HEK293T (cell line): Measurements from ENCODE around the gene SIK2.
"Not testable (repeated sequence)": the region's sequence is repeated elsewhere in the genome, so short reads cannot be mapped to it uniquely, and the experiment has no call there.

Experiments
- CTCF ChIA-PET: fragments of 350-600 bp; formaldehyde crosslinking; extraction: SDS; loops from one replicate; lab custom pipeline; 2021; ENCODE audit warnings: antibody characterized with exemption, inconsistent platforms; lab: Yijun Ruan, JAX
- POLR2A ChIA-PET: fragments of 350-600 bp; formaldehyde crosslinking; extraction: SDS; loops from one replicate; lab custom pipeline; 2020; ENCODE audit warnings: antibody characterized with exemption, inconsistent platforms; lab: Yijun Ruan, JAX
- DNase-seq: peaks from one replicate; pipeline ENCODE4 v3.0.0; 2012; ENCODE audit warnings: mixed read lengths; ENCODE audit errors: extremely low spot score
- ARNT ChIP-seq: fragments of 450-650 bp; IDR thresholded peaks from 2 replicates; pipeline ENCODE4 v1.6.1; 2017; ENCODE audit warnings: mild to moderate bottlenecking
- BHLHE40 ChIP-seq: fragments of 450-650 bp; IDR thresholded peaks from 2 replicates; pipeline ENCODE4 v1.6.1; 2016; ENCODE audit warnings: mild to moderate bottlenecking, moderate library complexity, borderline replicate concordance
- CTBP1 ChIP-seq: fragments of 450-650 bp; IDR thresholded peaks from 2 replicates; pipeline ENCODE4 v1.6.1; 2016; ENCODE audit warnings: borderline replicate concordance
- ELF4 ChIP-seq: fragments of 450-650 bp; IDR thresholded peaks from 2 replicates; pipeline ENCODE4 v1.6.1; 2017; ENCODE audit warnings: antibody characterized with exemption
- FOXA1 ChIP-seq: fragments of 450-650 bp; IDR thresholded peaks from 2 replicates; pipeline ENCODE4 v1.6.1; 2016; ENCODE audit warnings: mild to moderate bottlenecking
- FOXK2 ChIP-seq: fragments of 450-650 bp; IDR thresholded peaks from 2 replicates; pipeline ENCODE4 v1.6.1; 2016; ENCODE audit warnings: mild to moderate bottlenecking
- FOXM1 ChIP-seq: fragments of 450-650 bp; IDR thresholded peaks from 2 replicates; pipeline ENCODE4 v1.6.1; 2017; ENCODE audit warnings: mild to moderate bottlenecking, borderline replicate concordance
- HDGF ChIP-seq: fragments of 450-650 bp; IDR thresholded peaks from 2 replicates; pipeline ENCODE4 v1.6.1; 2017; ENCODE audit warnings: antibody characterized with exemption, borderline replicate concordance
- L3MBTL2 ChIP-seq: fragments of 450-650 bp; conservative IDR thresholded peaks from 2 replicates; pipeline ENCODE4 v1.6.1; 2016; ENCODE audit warnings: mild to moderate bottlenecking
- LEF1 ChIP-seq: fragments of 450-650 bp; IDR thresholded peaks from 2 replicates; pipeline ENCODE4 v1.6.1; 2017; ENCODE audit warnings: mild to moderate bottlenecking, borderline replicate concordance
- NFRKB ChIP-seq: fragments of 450-650 bp; IDR thresholded peaks from 2 replicates; pipeline ENCODE4 v1.6.1; 2016; ENCODE audit warnings: mild to moderate bottlenecking, moderate library complexity
- SP1 ChIP-seq: fragments of 450-650 bp; IDR thresholded peaks from 2 replicates; pipeline ENCODE4 v1.6.1; 2017
- SUZ12 ChIP-seq: fragments of 450-650 bp; IDR thresholded peaks from 2 replicates; pipeline ENCODE4 v1.6.1; 2016; ENCODE audit warnings: mild to moderate bottlenecking
- TARDBP ChIP-seq: fragments of 450-650 bp; IDR thresholded peaks from 2 replicates; pipeline ENCODE4 v1.6.1; 2016
- ZNF384 ChIP-seq: fragments of 450-650 bp; IDR thresholded peaks from 2 replicates; pipeline ENCODE4 v1.6.1; 2016
- TF ChIP-seq, protein P1 (sequence below): fragments of 450-650 bp; IDR thresholded peaks from 2 replicates; pipeline ENCODE4 v1.6.1; 2016

The SIK2 gene

DNA sequence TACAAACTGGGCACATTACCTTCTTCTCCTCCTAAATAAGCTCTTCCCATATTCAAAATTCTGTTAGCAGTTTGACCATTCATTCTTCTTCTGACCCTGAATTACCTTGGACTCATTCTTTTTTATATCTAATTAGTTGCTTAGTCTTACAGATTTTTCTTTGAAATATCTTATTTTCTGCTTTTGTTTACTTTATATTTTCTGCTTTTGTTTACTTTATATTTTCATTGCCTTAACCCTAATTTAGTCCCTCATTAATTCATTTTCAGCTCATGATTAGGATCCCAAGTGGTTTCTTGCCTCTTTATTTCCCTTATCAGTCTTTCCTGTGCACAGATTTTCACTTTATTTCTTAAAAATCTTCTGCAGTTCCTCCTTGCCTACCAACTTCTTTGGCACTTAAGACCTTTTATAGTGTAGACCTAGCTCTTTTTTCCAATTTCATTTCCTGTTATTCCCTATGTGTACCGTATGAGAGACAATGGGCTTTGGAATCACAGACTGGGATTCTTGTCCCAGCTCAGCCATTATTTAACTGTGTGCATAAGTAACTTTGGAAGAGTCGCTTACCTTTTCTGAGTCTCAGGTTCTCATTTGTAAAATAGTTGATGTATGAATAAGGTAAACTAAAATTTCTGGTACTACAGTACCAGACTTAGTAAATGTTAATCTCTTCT lies 39.2 kb downstream of the SIK2 start:
- ChIA-PET CTCF (no interaction called here), POLR2A (no interaction called here)
- TF ChIP-seq SUZ12 = no peak
- no peak for TF ChIP-seq CTBP1
- TF ChIP-seq ZNF384 = no peak
- TF ChIP-seq, protein P1, sequence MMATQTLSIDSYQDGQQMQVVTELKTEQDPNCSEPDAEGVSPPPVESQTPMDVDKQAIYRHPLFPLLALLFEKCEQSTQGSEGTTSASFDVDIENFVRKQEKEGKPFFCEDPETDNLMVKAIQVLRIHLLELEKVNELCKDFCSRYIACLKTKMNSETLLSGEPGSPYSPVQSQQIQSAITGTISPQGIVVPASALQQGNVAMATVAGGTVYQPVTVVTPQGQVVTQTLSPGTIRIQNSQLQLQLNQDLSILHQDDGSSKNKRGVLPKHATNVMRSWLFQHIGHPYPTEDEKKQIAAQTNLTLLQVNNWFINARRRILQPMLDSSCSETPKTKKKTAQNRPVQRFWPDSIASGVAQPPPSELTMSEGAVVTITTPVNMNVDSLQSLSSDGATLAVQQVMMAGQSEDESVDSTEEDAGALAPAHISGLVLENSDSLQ = no peak
- TF ChIP-seq FOXA1 = no peak
- no peak for TF ChIP-seq FOXK2
- TF ChIP-seq LEF1 = no peak
- TF ChIP-seq TARDBP = no peak
- TF ChIP-seq SP1 = no peak
- no peak for TF ChIP-seq ELF4
- TF ChIP-seq ARNT = no peak
- TF ChIP-seq L3MBTL2 = no peak
- TF ChIP-seq BHLHE40 = no peak
- no peak for TF ChIP-seq NFRKB
- no peak for TF ChIP-seq FOXM1
- TF ChIP-seq HDGF = no peak
- no peak for DNase-seq

DNA sequence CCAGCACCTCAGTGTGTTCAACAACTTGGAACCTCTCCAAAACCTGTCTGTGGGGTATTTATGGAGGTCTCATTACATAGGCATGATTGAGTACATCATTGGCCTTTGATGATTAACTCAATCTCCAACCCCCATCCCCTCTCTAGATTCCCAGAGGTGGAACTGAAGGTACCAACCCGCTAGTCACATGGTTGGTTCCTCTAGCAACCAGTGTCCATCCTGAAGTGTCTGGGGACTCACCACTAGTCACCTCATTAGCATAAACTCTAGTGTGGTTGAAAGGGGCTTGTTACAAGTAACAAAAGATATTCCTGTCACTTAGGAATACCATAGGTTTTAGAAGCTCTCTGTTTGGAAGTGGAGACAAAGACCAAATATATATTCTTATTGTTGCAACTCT lies 40.3 kb downstream of the SIK2 start:
- ChIA-PET POLR2A (no interaction called here), CTCF (no interaction called here)
- DNase-seq = no peak
- no peak for TF ChIP-seq ZNF384
- TF ChIP-seq FOXK2 = no peak
- no peak for TF ChIP-seq L3MBTL2
- no peak for TF ChIP-seq LEF1
- no peak for TF ChIP-seq CTBP1
- TF ChIP-seq SUZ12 = no peak
- no peak for TF ChIP-seq FOXM1
- TF ChIP-seq SP1 = no peak
- no peak for TF ChIP-seq FOXA1
- TF ChIP-seq ELF4 = no peak
- TF ChIP-seq BHLHE40 = no peak
- TF ChIP-seq NFRKB = no peak
- TF ChIP-seq ARNT = no peak
- TF ChIP-seq, protein P1 = no peak
- no peak for TF ChIP-seq HDGF

DNA sequence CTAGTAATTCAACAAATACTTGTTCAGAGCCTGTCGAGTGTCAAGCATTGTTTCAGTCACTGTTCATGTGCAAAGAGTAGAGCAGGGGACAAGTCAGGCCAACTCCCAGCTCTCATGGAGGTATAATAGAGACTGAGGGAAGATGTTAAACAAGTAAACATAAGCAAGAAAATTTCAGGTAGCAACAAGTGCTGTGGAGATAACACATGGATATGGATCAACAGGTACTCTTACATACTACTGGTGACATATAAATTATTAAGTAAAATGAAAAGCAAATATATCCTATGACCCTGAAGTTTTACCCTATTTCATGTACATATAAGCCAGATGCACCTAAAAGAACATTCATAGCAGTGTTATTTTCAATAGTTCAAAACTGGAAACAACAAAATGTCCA lies 42.7 kb downstream of the SIK2 start:
- ChIA-PET CTCF (interaction anchor here (1.0 kb wide), 1 partner anchor 11 kb away, joined by 3 read pairs; no protein-coding TSS in a partner anchor), POLR2A (no interaction called here)
- TF ChIP-seq CTBP1 (no peak), ELF4 (no peak), LEF1 (no peak), TARDBP (no peak), FOXK2 (no peak), FOXA1 (no peak), BHLHE40 (no peak)
- no peak for DNase-seq

DNA sequence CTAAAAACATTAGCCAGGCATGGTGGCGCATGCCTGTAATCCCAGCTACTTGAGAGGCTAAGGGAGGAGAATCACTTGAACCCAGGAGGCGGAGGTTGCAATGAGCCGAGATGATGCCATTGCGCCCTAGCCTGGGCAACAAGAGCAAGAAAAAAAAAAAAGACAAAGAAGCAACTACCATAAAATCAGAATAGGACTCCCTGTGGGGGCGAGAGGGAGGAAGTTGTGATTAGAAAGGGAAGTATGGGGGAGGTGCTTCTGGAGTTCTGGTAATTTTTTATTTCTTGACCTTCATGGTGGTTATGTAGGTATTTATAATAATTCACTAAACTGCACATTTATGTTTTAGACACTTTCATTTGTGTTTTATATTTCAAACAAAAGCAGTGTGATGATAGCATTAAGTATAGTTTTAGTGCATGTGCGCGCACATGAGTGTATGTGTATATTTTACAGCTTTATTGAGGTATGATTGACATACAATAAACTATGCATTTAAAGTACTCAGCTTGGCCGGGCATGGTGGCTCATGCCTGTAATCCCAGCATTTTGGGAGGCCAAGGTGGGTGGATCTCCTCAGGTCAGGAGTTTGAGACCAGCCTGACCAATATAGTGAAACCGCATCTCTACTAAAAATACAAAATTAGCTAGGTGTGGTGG lies 43.5 kb downstream of the SIK2 start:
- ChIA-PET CTCF (no interaction called here), POLR2A (no interaction called here)
- TF ChIP-seq BHLHE40 = no peak
- TF ChIP-seq, protein P1 = peak; percentile 21; the same call in 1 of the 2 replicates
- no peak for DNase-seq

DNA sequence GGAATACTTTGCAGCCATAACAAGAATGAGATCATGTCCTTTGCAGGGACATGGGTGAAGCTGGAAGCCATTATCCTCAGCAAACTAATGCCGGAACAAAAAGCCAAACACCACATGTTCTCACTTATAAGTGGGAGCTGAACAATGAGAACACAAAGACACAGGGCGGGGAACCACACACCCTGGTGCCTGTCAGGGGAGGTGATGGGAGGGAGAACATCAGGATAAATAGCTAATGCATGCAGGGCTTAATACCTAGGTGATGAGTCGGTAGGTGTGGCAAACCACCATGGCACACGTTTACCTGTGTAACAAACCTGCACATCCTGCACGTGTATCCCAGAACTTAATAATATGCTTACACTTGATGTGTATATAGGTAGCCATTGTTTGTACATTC lies 49.1 kb downstream of the SIK2 start:
- CTCF ChIA-PET, POLR2A ChIA-PET: not testable (repeated sequence)

DNA sequence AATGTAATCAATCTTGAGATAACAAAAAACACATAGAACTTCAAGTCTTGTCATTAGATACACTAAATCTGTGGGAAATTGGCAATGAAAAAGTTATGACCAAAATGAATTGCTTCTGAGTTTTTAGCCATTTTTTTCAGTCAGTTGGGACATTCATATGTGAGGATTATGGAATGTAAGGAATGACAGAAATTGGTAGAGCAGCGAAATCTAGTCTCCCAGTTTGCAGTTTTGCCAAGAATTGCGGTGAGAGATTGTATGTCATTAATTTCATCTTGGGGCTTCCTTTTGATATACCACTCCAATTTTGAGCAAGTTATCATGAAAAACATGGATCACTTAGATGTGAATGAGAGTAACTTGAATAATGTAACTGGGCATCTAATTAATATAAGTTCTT lies 49.9 kb downstream of the SIK2 start:
- DNase-seq = no peak
- POLR2A ChIA-PET = no interaction called here
- CTCF ChIA-PET = no interaction called here
- TF ChIP-seq BHLHE40 = no peak
- no peak for TF ChIP-seq NFRKB
- TF ChIP-seq ZNF384 = no peak
- TF ChIP-seq FOXM1 = no peak
- TF ChIP-seq HDGF = no peak
- no peak for TF ChIP-seq FOXA1

More for the DNA sequence above, 49.1 kb downstream of the SIK2 start:
- not testable (repeated sequence) for DNase-seq

DNA sequence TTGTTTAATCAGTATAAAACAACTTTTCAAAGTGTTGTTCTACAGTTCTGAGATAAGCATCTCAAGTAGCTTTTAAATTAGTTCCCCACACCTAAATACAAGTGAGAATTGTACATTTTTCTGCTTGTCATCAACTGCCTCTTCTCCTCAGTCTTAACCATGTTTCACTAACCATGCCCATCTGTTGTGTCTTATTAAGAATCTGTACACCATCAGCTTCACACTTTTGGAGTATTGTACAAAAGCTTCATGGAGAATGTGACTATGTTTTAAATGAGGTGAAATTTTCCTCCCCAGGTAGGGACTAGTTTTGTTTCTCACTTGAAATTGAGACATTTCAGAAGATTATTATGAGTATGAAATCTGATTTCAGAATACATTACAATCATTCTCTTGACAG lies 52.4 kb downstream of the SIK2 start:
- ChIA-PET CTCF (no interaction called here), POLR2A (no interaction called here)
- DNase-seq = no peak
- TF ChIP-seq ARNT (no peak), TARDBP (no peak), FOXA1 (no peak), FOXK2 (no peak), L3MBTL2 (no peak), FOXM1 (no peak), LEF1 (no peak), ELF4 (no peak), HDGF (no peak), SP1 (no peak), BHLHE40 (no peak), CTBP1 (no peak), ZNF384 (no peak), NFRKB (no peak), SUZ12 (no peak)
- TF ChIP-seq, protein P1 = no peak
